HepG2 (cell line): ENCODE results near the gene THADA. TPM values are rescaled to one million over a fixed set of nuclear protein-coding genes. Genes with fewer than 3 reads are reported as not detected.

Experiments
- BRD4 ChIP-seq: sonication (generic); formaldehyde crosslinking; IDR thresholded peaks from 2 replicates; pipeline ENCODE4 v1.4.0; 2020; ENCODE audit warnings: missing genetic modification reagents
- HMG20A ChIP-seq: IDR thresholded peaks from 2 replicates; pipeline ENCODE4 v1.6.1; 2016; ENCODE audit warnings: borderline replicate concordance
- HNF1B ChIP-seq: sonication (generic); formaldehyde crosslinking; IDR thresholded peaks from 2 replicates; pipeline ENCODE4 v1.5.1; 2020; ENCODE audit warnings: mild to moderate bottlenecking, moderate library complexity, missing genetic modification reagents
- JDP2 ChIP-seq: sonication (generic); formaldehyde crosslinking; IDR thresholded peaks from 2 replicates; pipeline ENCODE4 v1.8.1; 2022; ENCODE audit warnings: missing genetic modification reagents, borderline replicate concordance
- PHF20 ChIP-seq: sonication (generic); formaldehyde crosslinking; IDR thresholded peaks from 2 replicates; pipeline ENCODE4 v1.5.0; 2020; ENCODE audit warnings: mild to moderate bottlenecking, missing genetic modification reagents
- PLSCR1 ChIP-seq: sonication (generic); formaldehyde crosslinking; IDR thresholded peaks from 2 replicates; pipeline ENCODE4 v1.5.0; 2020; ENCODE audit warnings: missing genetic modification reagents, mild to moderate bottlenecking, borderline replicate concordance
- ZNF142 ChIP-seq: sonication (generic); formaldehyde crosslinking; IDR thresholded peaks from 2 replicates; pipeline ENCODE4 v1.4.0; 2020; ENCODE audit warnings: missing genetic modification reagents
- ZNF318 ChIP-seq: sonication (generic); formaldehyde crosslinking; IDR thresholded peaks from 2 replicates; pipeline ENCODE4 v1.4.0; 2020; ENCODE audit warnings: mild to moderate bottlenecking, missing genetic modification reagents
- ZNF33A ChIP-seq: sonication (generic); formaldehyde crosslinking; IDR thresholded peaks from 2 replicates; pipeline ENCODE4 v1.5.1; 2020; ENCODE audit warnings: missing genetic modification reagents, mild to moderate bottlenecking, moderate library complexity, borderline replicate concordance
- ZNF850 ChIP-seq: sonication (generic); formaldehyde crosslinking; conservative IDR thresholded peaks from 2 replicates; pipeline ENCODE4 v1.9.0; 2021; ENCODE audit warnings: mild to moderate bottlenecking, missing genetic modification reagents
- ZSCAN29 ChIP-seq: sonication (generic); formaldehyde crosslinking; conservative IDR thresholded peaks from 2 replicates; pipeline ENCODE4 v1.4.0; 2020; ENCODE audit warnings: mild to moderate bottlenecking, missing genetic modification reagents
- polyA plus RNA-seq, 8 experiments: library from polyadenylated mRNA; depleted of rRNA in 3 of 8; stranded (reverse) in 7 of 8; unstranded in 1 of 8; fragments of >200 nt; fragmentation: Illumina TruSeq in 4 of 8; extraction: Trizol in 4 of 8; gene quantifications; 2 replicates each; pipeline versions ENCODE4 v1.2.1 to v1.2.3, GENCODE V29; 2011 to 2016; ENCODE audit warnings: low read depth in 4 of 8, missing spikeins in 1 of 8, mixed read lengths in 1 of 8; ENCODE audit not compliant: insufficient read depth in 1 of 8
- total RNA-seq, 5 experiments: library from RNA; depleted of rRNA; stranded (reverse); fragments of >200 nt; fragmentation: Illumina TruSeq; extraction: Trizol; gene quantifications; 2 replicates each; pipeline ENCODE4 v1.2.3, GENCODE V29; 2016; ENCODE audit warnings: low read depth in 1 of 5

The THADA gene
- total and polyA plus RNA-seq, 2 of the 13 experiments (the other 11 are each of a cell fraction or from before 2014, with no cell fraction given) = 12.7 to 21.7 TPM

GRCh38 chr2:43218702-43219382, 377.0 kb downstream of the THADA start (continued):
- TF ChIP-seq ZNF142 (0 out of 2 replicates have a peak, but pooled peaks have one; percentile 54), PHF20 (peak; percentile 31; the same call in 1 of the 2 replicates), ZNF850 (CRISPR knock-in tag) (no peak), JDP2 (no peak; the same call in 1 of the 2 replicates), BRD4 (CRISPR knock-in tag) (peak; percentile 29; the same call in 1 of the 2 replicates), PLSCR1 (CRISPR knock-in tag) (no peak), HNF1B (CRISPR knock-in tag) (0 out of 2 replicates have a peak, but pooled peaks have one; percentile 22), ZNF318 (CRISPR knock-in tag) (0 out of 2 replicates have a peak, but pooled peaks have one; percentile 57), ZSCAN29 (CRISPR knock-in tag) (0 out of 2 replicates have a peak, but pooled peaks have one; percentile 6), ZNF33A (no peak), HMG20A (CRISPR knock-in tag) (no peak)
